Hematopoietic multipotent progenitor cell (in vitro differentiated cells): ENCODE results near the gene SLC35G1. TPM values are rescaled to one million over a fixed set of nuclear protein-coding genes. Genes with fewer than 3 reads are reported as not detected.

ENCODE experiments used
- DNase-seq, 3 donors: peaks; one replicate each; pipeline ENCODE4 v3.0.0-alpha.2; 2011 to 2015; ENCODE audit warnings: low read depth in 2 of 3, low spot score in 2 of 3
- total RNA-seq: library from RNA; depleted of rRNA; stranded (reverse); fragments of >200 nt; gene quantifications from one replicate; pipeline ENCODE4 v1.2.3, GENCODE V29; 2012

The SLC35G1 gene
- 1.9 TPM for total RNA-seq

DNA sequence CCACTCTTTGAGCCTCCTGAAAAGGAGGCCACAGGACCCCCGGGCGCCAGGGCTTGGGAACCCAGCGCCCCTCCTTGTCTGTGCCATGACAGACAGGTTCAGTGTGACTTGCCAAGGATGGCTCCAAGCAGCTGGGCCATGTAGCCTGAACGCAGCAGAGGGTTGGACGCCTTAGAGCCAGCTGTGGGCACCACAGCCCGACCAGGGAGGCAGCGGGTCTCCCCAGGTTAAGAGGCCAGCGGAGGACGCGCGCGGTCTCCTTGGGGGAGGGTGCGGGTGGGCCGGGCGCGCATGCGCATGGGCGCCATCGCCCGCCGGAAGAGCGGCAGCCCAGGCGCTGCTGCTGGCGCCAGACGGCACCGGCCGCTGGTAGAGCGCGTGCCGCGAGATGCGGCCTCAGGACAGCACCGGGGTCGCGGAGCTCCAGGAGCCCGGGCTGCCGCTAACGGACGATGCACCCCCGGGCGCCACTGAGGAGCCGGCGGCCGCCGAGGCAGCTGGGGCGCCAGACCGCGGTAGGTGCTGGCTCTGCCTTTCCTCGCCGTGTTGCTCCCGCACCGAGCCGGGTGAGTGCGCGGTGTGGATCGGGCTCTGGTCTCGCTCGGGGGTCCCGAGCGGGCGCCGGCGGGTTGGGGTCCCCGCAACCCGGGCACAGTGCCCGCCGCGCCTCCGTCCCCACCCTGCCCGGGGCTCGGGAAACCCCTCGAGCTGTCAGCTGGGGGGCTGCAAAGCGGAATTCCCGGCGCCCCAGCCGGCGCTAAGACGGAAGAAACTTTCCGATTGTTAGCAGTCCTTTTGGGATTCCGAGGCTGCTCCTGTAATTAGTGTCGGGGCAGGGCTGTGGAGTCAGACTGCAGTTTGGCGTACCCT is at the start of gene SLC35G1:
Gene SLC35G1 (plus strand): TSS at position 333 of the 870 bp plus-strand sequence. CDS start 56 bp downstream, at position 389.
- DNase-seq, result peak; percentile 62 to 76 (median 70)

GRCh38 chr10:93844979-93845626 is 48.7 kb upstream of the SLC35G1 start:
- no peak for DNase-seq

GRCh38 chr10:93849593-93849992 is 44.2 kb upstream of the SLC35G1 start:
- no peak for DNase-seq

GRCh38 chr10:93850031-93851015 is 43.5 kb upstream of the SLC35G1 start:
- DNase-seq, result no peak

GRCh38 chr10:93851169-93851568 is 42.6 kb upstream of the SLC35G1 start:
- DNase-seq, result no peak

- no peak for DNase-seq
Measured at GRCh38 chr10:93852476-93853095, 41.2 kb upstream of the SLC35G1 start.

GRCh38 chr10:93854975-93855374 is 38.8 kb upstream of the SLC35G1 start:
- peak in 1 of 3 donors; percentile 21 for DNase-seq

DNA sequence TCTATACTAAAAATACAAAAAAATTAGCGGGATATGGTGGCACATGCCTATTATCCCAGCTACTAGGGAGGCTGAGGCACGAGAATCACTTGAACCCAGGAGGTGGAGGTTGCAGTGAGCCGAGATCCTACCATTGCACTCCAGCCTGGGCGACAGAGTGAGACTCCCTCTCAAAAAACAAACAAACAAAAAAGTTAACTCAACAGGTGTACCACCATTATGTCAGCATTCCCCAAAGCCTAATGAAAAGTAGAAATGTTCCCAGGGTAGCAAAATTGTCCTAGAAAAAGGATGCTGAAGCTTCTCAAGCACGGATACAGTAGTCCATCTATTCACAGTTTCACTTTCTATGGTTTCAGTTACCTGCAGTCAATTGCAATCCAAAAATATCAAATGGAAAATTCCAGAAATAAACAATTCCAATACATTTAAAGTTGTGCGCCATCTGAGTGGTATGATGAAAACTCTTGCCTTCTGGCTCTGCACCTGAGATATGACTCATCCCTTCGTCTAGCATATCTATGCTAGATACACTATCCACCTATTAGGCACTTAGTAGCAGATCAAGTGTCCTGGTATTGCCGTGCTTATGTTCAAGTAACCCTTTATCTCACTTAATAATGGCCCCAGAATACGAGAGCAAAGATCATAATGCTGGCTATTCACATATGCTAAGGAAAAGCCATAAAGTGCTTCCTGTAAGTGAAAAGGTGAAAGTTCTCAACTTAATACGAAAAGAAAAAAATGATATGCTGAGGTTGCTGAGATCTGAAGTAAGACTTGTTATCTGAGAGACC is 37.2 kb upstream of the SLC35G1 start:
- no peak for DNase-seq

- DNase-seq, result peak in 2 of 3 donors; percentile 9 to 36
Measured at GRCh38 chr10:93859049-93859655, 34.6 kb upstream of the SLC35G1 start.

DNA sequence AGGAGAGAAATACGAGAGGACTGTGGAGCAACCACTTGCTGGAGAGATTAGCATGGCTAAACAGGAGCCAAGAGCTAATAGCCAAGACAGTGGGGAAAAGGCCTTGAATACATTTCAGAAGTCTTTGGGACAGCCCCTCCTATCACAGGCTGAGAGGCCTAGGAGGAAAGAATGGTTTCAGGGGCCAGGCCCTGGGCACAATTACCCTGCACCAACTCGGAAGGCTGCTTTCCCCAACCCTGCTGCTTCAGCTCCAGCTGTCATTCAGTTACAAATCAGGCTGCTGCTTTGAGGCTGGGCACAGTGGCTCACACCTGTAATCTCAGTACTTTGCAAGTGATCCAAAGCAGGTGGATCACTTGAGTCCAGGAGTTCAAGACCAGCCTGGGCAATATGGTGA is 32.0 kb upstream of the SLC35G1 start:
- DNase-seq, result no peak

DNA sequence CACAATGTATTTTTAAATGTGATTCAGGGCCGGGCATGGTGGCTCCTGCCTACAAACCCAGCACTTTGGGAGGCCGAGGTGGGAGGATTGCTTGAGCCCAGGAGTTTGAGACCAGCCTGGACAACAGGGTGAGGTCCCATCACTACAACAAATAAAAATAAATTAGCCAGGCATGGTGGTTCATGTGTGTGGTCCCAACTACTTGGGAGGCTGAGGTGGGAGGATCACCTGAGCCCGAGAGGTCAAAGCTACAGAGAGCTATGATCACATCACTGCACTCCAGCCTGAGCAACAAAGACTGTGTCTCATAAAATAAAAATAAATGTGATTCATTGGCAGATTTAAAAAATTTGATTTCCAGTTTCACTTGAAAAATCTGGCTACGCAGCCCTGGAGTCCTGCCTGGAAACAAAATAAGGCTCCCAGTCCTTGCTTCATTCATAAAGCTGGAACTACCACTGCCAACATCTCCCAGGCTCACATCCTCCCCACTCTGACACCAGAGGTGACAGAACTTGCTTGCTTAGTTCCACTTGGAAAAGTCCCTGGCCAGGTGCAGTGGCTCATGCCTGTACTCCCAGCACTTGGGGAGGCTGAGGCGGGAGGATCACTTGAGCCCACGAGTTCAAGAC is 27.9 kb upstream of the SLC35G1 start:
- no peak for DNase-seq

DNA sequence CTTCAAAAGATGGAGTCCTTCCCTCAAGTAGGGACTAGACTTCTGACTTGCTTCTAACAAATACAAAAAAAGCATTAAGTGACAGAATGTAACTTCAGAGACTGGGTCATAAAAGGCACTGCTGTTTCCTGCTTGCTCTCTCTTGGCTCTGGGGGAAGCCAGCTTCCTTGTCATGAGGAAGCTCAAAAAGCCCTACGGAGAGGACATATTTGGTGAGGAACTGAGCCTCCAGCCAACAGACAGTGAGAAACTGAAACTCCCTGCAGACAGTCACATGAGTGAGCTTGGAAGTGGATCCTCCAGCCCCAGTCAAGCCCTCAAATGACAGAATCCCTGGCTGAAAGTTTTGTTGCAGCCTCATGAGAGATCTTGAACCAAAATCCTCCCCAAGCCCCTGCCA is 26.3 kb upstream of the SLC35G1 start:
- no peak for DNase-seq

GRCh38 chr10:93871671-93872204 is 22.0 kb upstream of the SLC35G1 start:
- no peak for DNase-seq

DNA sequence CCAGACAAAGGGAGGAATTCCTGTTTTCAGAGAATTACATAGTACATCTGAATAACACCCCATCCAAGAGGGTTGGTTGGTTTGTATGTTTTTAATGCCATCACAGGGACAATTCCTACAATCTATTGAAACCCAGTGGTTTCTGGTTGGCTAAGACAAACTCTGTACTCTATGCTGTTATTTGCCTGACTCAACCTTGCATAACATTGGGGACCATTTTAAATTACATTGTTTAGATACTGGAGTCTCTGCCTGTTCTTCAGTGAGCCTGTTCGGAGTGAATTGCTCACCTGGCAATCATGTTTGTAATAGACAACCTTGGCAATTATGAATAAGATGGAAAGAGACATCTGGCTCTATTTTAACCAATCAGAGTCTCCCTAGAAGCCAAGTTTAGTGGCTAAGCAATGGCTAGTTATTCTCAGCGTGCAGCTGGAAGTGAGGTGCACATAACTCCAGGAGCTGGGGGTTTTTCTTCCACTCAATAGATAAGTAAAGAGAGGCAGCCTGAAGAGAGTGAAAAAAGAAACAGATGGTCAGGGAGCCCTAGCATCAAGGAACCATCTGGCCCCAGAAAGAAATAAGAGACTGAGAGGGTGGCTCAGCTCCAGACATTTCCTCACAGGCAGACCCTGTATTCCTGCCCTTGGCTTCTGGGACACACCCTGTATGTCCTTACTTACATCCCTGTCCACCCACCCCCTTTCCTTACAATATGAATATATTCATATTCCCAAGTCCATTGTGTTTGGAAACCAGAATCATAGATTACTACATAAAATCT is 21.2 kb upstream of the SLC35G1 start:
- no peak for DNase-seq

- DNase-seq, result peak in 2 of 3 donors; percentile 14 to 69
Measured at GRCh38 chr10:93873420-93874115, 20.2 kb upstream of the SLC35G1 start.

DNA sequence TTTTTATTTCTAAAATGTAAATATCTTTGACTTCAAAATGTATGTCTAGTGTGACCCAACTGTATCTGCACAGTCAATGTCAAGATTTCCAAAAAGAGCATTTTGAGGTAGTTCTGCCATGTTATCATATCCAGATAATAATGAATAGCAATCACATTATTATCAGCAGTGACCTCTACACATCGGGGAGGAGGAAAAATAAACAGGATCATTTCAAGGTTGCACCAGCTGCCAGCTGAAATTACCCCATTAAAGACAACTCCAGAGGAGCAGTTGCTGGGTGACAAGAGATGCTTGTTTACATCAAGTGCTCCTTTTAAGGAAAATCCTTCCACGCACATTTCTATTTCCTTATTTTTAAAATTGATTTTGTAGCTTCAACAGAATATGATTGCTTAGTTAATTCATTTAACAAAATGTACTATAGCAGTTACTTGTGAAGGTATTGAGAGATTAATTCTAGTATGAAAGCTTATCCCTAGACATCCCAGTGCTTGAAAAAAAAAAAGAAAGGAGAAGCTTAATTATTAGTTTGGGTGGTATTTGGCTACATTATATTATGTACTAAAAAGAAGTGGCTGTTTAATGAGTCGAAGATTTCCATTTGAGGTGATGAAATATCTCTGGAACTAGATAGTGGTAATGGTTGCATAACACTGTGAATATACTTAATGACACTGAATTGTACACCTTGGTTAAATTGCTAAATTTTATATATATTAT is 19.3 kb upstream of the SLC35G1 start:
- no peak for DNase-seq
